Upper lobe of left lung (tissue), 4 donors: ENCODE data around the gene RNF13.

Experiments used
- POLR2A ChIP-seq, 4 donors: fragments of 450-650 bp; IDR thresholded peaks; one replicate each; pipeline ENCODE4 v1.5.1; 2016 to 2017; ENCODE audit warnings: antibody characterized with exemption in 4 of 4, mild to moderate bottlenecking in 2 of 4
- POLR2AphosphoS5 ChIP-seq, 2 donors: sonication (generic); formaldehyde crosslinking; IDR thresholded peaks; one replicate each; pipeline ENCODE4 v1.5.1; 2017; ENCODE audit warnings: antibody characterized with exemption in 2 of 2
- TF ChIP-seq, protein P1 (sequence below), 6 experiments: fragments of 450-650 bp in 4 of 6; fragments of 200-600 bp in 2 of 6; sonication (generic) in 2 of 6; IDR thresholded peaks; one replicate each; pipeline ENCODE4 v1.5.1; 2016 to 2019; ENCODE audit warnings: antibody characterized with exemption in 6 of 6

DNA sequence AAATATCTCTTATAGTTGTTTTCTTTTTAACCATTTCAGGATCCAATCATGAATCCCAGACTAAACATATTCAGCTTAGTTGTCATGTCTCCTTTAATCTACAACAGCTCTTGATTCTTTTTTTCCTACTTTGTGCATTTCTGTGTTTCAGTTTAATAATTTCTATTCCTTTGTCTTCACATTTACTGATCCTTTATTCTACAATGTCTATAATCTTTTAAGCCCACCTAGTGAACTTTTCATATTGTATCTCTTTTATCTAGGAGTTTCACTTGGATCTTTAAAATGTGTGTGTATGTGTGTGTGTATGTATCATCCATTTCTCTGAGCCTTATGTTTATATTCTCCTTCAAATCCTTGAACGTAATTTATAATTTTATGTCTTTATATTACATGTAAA, 70.1 kb downstream of the RNF13 start:
- TF ChIP-seq, protein P1, sequence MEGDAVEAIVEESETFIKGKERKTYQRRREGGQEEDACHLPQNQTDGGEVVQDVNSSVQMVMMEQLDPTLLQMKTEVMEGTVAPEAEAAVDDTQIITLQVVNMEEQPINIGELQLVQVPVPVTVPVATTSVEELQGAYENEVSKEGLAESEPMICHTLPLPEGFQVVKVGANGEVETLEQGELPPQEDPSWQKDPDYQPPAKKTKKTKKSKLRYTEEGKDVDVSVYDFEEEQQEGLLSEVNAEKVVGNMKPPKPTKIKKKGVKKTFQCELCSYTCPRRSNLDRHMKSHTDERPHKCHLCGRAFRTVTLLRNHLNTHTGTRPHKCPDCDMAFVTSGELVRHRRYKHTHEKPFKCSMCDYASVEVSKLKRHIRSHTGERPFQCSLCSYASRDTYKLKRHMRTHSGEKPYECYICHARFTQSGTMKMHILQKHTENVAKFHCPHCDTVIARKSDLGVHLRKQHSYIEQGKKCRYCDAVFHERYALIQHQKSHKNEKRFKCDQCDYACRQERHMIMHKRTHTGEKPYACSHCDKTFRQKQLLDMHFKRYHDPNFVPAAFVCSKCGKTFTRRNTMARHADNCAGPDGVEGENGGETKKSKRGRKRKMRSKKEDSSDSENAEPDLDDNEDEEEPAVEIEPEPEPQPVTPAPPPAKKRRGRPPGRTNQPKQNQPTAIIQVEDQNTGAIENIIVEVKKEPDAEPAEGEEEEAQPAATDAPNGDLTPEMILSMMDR (IDR thresholded peaks at IDR 0.05), result no peak
- TF ChIP-seq POLR2A (IDR thresholded peaks at IDR 0.05), result no peak
- TF ChIP-seq POLR2AphosphoS5 (IDR thresholded peaks at IDR 0.05), result no peak
